GM18502 (cell line): Measurements from ENCODE around the gene HHAT.

ENCODE experiments used
- ATAC-seq: cut with Tn5 transposase; IDR thresholded peaks from one replicate; pipeline ENCODE4 v1.9.1; 2021; ENCODE audit warnings: mild to moderate bottlenecking; ENCODE audit not compliant: unreplicated experiment, poor library complexity

HHAT gene

GRCh38 chr1:210621712-210622111 lies 293.0 kb downstream of the HHAT start:
- ATAC-seq: no peak

GRCh38 chr1:210624722-210625121 lies 296.0 kb downstream of the HHAT start:
- no peak for ATAC-seq

GRCh38 chr1:210625715-210626114 lies 297.0 kb downstream of the HHAT start:
- no peak for ATAC-seq

GRCh38 chr1:210626341-210626740 lies 297.6 kb downstream of the HHAT start:
- ATAC-seq: no peak

GRCh38 chr1:210627755-210628154 lies 299.1 kb downstream of the HHAT start:
- no peak for ATAC-seq

- ATAC-seq: no peak
These were observed 300.6 kb downstream of the HHAT start for GRCh38 chr1:210629276-210629675.

- no peak for ATAC-seq
These were observed 302.7 kb downstream of the HHAT start for GRCh38 chr1:210631399-210631798.

- no peak for ATAC-seq
These were observed 304.4 kb downstream of the HHAT start for GRCh38 chr1:210633140-210633539.

- no peak for ATAC-seq
These were observed 304.9 kb downstream of the HHAT start for GRCh38 chr1:210633636-210634035.

- no peak for ATAC-seq
These were observed 306.4 kb downstream of the HHAT start for GRCh38 chr1:210635108-210635507.

GRCh38 chr1:210641582-210641981 lies 312.9 kb downstream of the HHAT start:
- no peak for ATAC-seq

- ATAC-seq: no peak
These were observed 317.0 kb downstream of the HHAT start for GRCh38 chr1:210645582-210646257.

GRCh38 chr1:210646258-210646616 lies 317.5 kb downstream of the HHAT start:
- no peak for ATAC-seq

- no peak for ATAC-seq
These were observed 319.0 kb downstream of the HHAT start for GRCh38 chr1:210647406-210648333.

GRCh38 chr1:210648588-210649269 lies 320.0 kb downstream of the HHAT start:
- no peak for ATAC-seq

GRCh38 chr1:210650403-210650802 lies 321.7 kb downstream of the HHAT start:
- ATAC-seq: no peak

GRCh38 chr1:210652329-210652954 lies 323.7 kb downstream of the HHAT start:
- ATAC-seq: no peak

- no peak for ATAC-seq
These were observed 325.1 kb downstream of the HHAT start for GRCh38 chr1:210653771-210654170.

- ATAC-seq: no peak
These were observed 325.7 kb downstream of the HHAT start for GRCh38 chr1:210654176-210654981.

- ATAC-seq: no peak
These were observed 326.8 kb downstream of the HHAT start for GRCh38 chr1:210655511-210655910.
